Measurements from ENCODE around the gene MYOM1. TPM values are rescaled to one million over a fixed set of nuclear protein-coding genes. Genes with fewer than 3 reads are reported as not detected.

MYOM1 gene
- total RNA-seq, 2 experiments from 2014 or later, result 2.4 to 3.8 TPM

DNA sequence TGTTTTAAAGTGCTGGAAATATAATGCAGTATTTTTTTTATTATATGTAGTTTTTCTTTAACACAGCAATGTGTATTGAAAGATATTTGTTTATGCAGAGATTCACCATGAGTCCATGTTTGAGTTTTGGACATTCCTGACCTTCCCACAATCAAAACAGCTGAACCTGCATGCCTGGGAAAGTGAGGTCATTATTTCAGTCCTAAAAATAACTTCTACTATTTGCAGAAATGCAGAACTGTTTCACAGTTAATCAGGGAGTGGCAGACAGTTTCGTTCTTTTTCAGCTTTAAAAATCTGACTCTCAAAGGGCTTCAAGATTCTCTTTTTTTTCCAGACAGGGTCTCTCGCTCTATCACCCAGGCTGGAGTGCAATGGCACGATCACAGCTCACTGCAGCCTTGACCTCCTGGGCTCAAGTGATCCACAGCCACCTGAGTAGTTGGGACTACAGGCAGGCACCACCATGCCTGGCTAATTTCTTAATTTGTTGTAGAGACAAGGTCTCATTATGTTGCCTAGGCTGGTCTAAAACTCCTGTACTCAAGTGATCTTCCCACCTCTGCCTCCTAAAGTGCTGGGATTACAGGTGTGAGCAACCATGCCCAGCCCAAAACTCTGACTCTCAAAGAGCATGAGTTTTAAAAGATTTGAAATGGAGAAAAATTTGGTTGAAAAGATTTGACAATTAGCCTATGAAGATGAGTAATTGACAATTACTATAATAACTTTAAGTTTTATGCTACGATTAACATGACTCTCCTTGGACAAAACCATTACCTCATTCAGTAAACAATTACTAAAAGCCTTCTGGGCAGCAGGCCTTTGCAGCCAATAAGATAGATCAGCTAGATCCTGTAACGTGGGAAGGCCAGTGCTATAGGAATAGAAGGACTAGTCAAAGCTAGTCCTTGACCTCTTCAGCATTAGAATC, 37.2 kb upstream of the MYOM1 start:
- no TSS peak for BruUV-seq (replicated peaks)
- H3K36me3 ChIP-seq (ENCODE audit: insufficient read depth, low read length), result peaks cover 70% of the 10 kb centered on the region
- DNase-seq (ENCODE audit: low spot score), result no peak
- intact Hi-C loops (cut with micrococcal nuclease; ENCODE audit: unreplicated experiment), result no loop called here
- no peaks in the 10 kb centered on the region for H3K9me2 ChIP-seq (ENCODE audit: insufficient read depth, low read length)
- H4K20me1 ChIP-seq (ENCODE audit: insufficient read depth, low read length), result peaks cover 3% of the 10 kb centered on the region; the same call in 1 of the 2 replicates
- no peak overlapping the region for H3K4me3 ChIP-seq (ENCODE audit: low read depth, low read length, poor library complexity, severe bottlenecking)
- H3K4me1 ChIP-seq (ENCODE audit: insufficient read depth, low read length, poor library complexity, severe bottlenecking), result peaks cover 66% of the 10 kb centered on the region
- H3K9me3 ChIP-seq (ENCODE audit: low read length), result no peaks in the 10 kb centered on the region
- H3K27ac ChIP-seq (ENCODE audit: low read depth, low read length, poor library complexity, severe bottlenecking), result peak overlapping the region; percentile 15
- POLR2A ChIA-PET, result no interaction called here
- TF ChIP-seq, protein P1, sequence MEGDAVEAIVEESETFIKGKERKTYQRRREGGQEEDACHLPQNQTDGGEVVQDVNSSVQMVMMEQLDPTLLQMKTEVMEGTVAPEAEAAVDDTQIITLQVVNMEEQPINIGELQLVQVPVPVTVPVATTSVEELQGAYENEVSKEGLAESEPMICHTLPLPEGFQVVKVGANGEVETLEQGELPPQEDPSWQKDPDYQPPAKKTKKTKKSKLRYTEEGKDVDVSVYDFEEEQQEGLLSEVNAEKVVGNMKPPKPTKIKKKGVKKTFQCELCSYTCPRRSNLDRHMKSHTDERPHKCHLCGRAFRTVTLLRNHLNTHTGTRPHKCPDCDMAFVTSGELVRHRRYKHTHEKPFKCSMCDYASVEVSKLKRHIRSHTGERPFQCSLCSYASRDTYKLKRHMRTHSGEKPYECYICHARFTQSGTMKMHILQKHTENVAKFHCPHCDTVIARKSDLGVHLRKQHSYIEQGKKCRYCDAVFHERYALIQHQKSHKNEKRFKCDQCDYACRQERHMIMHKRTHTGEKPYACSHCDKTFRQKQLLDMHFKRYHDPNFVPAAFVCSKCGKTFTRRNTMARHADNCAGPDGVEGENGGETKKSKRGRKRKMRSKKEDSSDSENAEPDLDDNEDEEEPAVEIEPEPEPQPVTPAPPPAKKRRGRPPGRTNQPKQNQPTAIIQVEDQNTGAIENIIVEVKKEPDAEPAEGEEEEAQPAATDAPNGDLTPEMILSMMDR (conservative IDR thresholded peaks at IDR 0.05; ENCODE audit: low read length), result no peak
- no peak for TF ChIP-seq EZH2phosphoT487 (IDR thresholded peaks at IDR 0.05; ENCODE audit: borderline replicate concordance, low read depth, low read length)
- CTCF ChIA-PET (ENCODE audit: unreplicated experiment), result no interaction called here
- H3K4me2 ChIP-seq (ENCODE audit: low read length), result 0 out of 2 replicates have a peak overlapping the region, but pooled peaks have one; percentile 5
- H2AFZ ChIP-seq (ENCODE audit: low read length), result no peak overlapping the region
- peaks cover 45% of the 10 kb centered on the region for H3K79me2 ChIP-seq (ENCODE audit: insufficient read depth, low read depth, low read length)

GRCh38 chr18:3255611-3256165, 35.9 kb upstream of the MYOM1 start:
- Histone ChIP-seq H3K79me2 (ENCODE audit: insufficient read depth, low read depth, low read length) (peaks cover 48% of the 10 kb centered on the region), H3K36me3 (ENCODE audit: insufficient read depth, low read length) (peaks cover 80% of the 10 kb centered on the region), H4K20me1 (ENCODE audit: insufficient read depth, low read length) (peaks cover 9% of the 10 kb centered on the region; the same call in 1 of the 2 replicates), H3K9me2 (ENCODE audit: insufficient read depth, low read length) (no peaks in the 10 kb centered on the region), H3K4me2 (ENCODE audit: low read length) (0 out of 2 replicates have a peak overlapping the region, but pooled peaks have one; percentile 7), H2AFZ (ENCODE audit: low read length) (no peak overlapping the region), H3K27ac (ENCODE audit: low read depth, low read length, poor library complexity, severe bottlenecking) (peak overlapping the region; percentile 12), H3K9me3 (ENCODE audit: low read length) (no peaks in the 10 kb centered on the region), H3K4me1 (ENCODE audit: insufficient read depth, low read length, poor library complexity, severe bottlenecking) (peaks cover 75% of the 10 kb centered on the region), H3K4me3 (ENCODE audit: low read depth, low read length, poor library complexity, severe bottlenecking) (no peak overlapping the region)
- ChIA-PET POLR2A (interaction anchor here (0.9 to 1.2 kb wide), 5 partner anchors 8 to 350 kb away, joined by 3 to 7 read pairs (median 3); no protein-coding TSS in a partner anchor), CTCF (ENCODE audit: unreplicated experiment) (no interaction called here)
- intact Hi-C loops (cut with micrococcal nuclease; ENCODE audit: unreplicated experiment), result no loop called here
- DNase-seq (ENCODE audit: low spot score), result no peak
- TF ChIP-seq, protein P1 (conservative IDR thresholded peaks at IDR 0.05; ENCODE audit: low read length), result no peak
- TF ChIP-seq EZH2phosphoT487 (IDR thresholded peaks at IDR 0.05; ENCODE audit: borderline replicate concordance, low read depth, low read length), result no peak
- no TSS peak for BruUV-seq (replicated peaks)
